Measurements from ENCODE around the gene CISH.

GRCh38 chr3:50563867-50564266, 47.7 kb downstream of the CISH start:
- TF ChIP-seq POLR2A (IDR thresholded peaks at IDR 0.05; ENCODE audit: extremely low read depth, insufficient read length) (no peak), MYC (IDR thresholded peaks at IDR 0.05; ENCODE audit: low read depth, low read length) (no peak), CTCF (IDR thresholded peaks at IDR 0.05; ENCODE audit: low read depth, low read length) (no peak), MAX (IDR thresholded peaks at IDR 0.05; ENCODE audit: low read depth, low read length) (no peak)

All from NB4 (cell line).